Ishikawa (cell line): Measurements from ENCODE around the gene ANAPC5.

Experiments
- CEBPB ChIP-seq: IDR thresholded peaks from 2 replicates; pipeline ENCODE4 v1.6.1; 2012
- CREB1 ChIP-seq: IDR thresholded peaks from 2 replicates; pipeline ENCODE4 v1.6.1; 2012; ENCODE audit warnings: low read depth
- EP300 ChIP-seq: IDR thresholded peaks from 2 replicates; pipeline ENCODE4 v1.6.1; 2012; ENCODE audit warnings: borderline replicate concordance
- FOXM1 ChIP-seq: IDR thresholded peaks from 2 replicates; pipeline ENCODE4 v1.6.1; 2012; ENCODE audit warnings: low read depth, borderline replicate concordance
- TCF12 ChIP-seq: IDR thresholded peaks from 2 replicates; pipeline ENCODE4 v1.6.1; 2012; ENCODE audit warnings: low read depth
- TEAD4 ChIP-seq: IDR thresholded peaks from 2 replicates; pipeline ENCODE4 v1.6.1; 2012
- YY1 ChIP-seq: IDR thresholded peaks from 2 replicates; pipeline ENCODE4 v1.6.1; 2012; ENCODE audit warnings: low read depth

DNA sequence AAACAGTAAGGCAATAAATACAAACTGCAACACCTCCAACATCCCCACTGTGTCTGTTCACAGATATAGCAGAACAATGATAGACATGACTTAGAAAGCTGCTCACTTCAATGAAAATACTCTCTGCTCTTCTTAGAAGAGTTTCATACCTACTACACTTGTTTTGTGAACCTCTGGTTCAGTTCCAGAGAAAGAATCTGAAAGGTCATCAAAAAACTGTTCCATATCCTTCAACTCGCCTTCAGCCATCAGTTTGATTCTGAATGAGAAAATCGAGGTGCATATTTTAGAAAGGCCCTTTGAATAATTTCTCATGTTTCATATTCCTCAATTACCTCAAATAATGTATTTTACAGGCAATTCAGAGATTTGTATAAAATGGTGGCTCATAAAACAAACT, 5.5 kb downstream of the ANAPC5 start:
- TF ChIP-seq EP300 (no peak), CREB1 (no peak), YY1 (no peak), FOXM1 (no peak), CEBPB (no peak), TEAD4 (no peak), TCF12 (no peak)
